NCI-H460 (cell line): Measurements from ENCODE around the gene SLC5A5. TPM values are rescaled to one million over a fixed set of nuclear protein-coding genes. Genes with fewer than 3 reads are reported as not detected.
"Not testable (repeated sequence)": the region's sequence is repeated elsewhere in the genome, so short reads cannot be mapped to it uniquely, and the experiment has no call there.

Experiments used
- DNase-seq: peaks from one replicate; pipeline ENCODE4 v3.0.0-alpha.2; 2016; ENCODE audit warnings: low read depth; ENCODE audit errors: extremely low read depth
- total RNA-seq: library from RNA; depleted of rRNA; stranded (reverse); fragments of >200 nt; shearing (Covaris generic); gene quantifications from 2 replicates; pipeline ENCODE4 v1.2.3, GENCODE V29; 2014

SLC5A5 gene
- total RNA-seq, 1 experiment from 2014 or later = 0.02 TPM

- DNase-seq = no peak
These were observed 2.6 kb upstream of the SLC5A5 start for GRCh38 chr19:17869114-17869608.

GRCh38 chr19:17871032-17871877, 490 bp upstream of the SLC5A5 start:
- DNase-seq = no peak

DNA sequence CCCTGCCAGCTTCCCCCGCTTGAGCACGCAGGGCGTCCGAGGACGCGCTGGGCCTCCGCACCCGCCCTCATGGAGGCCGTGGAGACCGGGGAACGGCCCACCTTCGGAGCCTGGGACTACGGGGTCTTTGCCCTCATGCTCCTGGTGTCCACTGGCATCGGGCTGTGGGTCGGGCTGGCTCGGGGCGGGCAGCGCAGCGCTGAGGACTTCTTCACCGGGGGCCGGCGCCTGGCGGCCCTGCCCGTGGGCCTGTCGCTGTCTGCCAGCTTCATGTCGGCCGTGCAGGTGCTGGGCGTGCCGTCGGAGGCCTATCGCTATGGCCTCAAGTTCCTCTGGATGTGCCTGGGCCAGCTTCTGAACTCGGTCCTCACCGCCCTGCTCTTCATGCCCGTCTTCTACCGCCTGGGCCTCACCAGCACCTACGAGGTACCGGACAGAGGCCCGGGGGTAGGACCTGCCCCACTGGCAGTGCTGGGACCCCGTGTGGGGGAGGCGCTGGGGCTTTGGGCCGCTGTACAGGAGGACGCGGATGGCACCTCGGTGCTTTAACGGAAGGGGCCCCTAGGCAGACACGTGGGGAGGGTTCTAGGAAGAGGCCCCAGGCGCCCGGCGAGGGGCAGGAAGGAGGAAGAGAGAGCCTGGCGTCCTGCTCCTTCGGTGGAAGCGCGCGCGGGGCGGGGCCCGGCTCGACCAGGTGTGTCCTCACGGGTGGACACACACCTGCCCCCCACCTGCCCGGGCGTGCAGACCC, 681 bp downstream of the SLC5A5 start:
- DNase-seq = no peak

DNA sequence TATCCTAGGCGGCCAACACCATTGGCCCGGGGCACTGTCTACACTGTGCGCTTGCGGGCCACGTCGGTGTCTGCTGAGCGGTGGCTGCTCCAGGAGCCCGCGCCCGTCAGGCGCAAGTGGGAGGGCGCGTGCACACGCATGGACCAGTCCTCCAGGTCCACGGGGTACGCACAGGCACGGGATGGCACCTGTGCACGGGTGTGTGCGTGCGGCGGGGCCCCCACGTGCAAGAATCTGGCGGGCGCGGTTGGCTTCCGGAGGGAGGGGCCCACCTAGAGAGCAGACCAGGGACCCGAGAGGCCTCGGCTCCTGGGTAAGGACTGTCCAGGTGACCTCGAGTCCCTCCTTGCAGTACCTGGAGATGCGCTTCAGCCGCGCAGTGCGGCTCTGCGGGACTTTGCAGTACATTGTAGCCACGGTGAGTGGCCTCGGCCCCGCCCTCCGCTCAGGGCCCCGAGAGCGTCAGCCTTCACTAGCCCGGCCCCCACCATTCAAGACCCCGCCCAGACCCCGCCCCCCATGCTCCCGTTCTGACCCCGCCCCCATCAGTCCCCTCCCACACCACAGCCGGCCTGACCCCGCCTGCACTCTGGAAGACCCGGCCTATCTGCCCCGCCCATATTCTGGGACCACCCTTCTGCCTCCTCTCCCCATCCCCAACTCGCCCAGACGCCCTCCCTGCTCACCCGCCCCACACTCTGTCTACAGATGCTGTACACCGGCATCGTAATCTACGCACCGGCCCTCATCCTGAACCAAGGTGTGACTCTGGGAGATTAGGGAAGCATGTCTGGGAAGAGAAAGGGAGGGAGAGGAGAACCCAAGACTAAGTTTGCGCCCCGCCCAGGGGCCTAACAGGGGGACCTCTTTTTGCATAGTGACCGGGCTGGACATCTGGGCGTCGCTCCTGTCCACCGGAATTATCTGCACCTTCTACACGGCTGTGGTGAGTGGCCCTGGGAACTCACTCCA, 2.3 kb downstream of the SLC5A5 start:
- DNase-seq = no peak

GRCh38 chr19:17874758-17875135, 3.0 kb downstream of the SLC5A5 start:
- no peak for DNase-seq

- DNase-seq = no peak
These were observed 6.0 kb downstream of the SLC5A5 start for GRCh38 chr19:17877696-17878095.

GRCh38 chr19:17879466-17879865, 7.7 kb downstream of the SLC5A5 start:
- DNase-seq = no peak

DNA sequence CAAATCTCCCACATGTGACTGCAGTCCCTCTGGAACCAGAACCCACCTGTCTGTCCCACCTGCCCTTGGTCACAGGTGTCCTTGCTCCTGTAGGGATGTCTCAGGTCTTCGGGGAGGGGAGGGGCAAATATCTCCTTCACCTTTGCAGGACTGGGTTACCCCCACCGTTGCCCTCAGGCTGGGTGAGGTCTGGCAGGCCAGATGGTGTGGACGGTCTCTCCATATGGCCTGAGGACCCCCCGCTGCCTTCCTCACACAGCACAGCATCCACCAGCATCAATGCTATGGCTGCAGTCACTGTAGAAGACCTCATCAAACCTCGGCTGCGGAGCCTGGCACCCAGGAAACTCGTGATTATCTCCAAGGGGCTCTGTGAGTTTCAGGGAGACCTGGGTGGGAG, 10.0 kb downstream of the SLC5A5 start:
- no peak for DNase-seq

DNA sequence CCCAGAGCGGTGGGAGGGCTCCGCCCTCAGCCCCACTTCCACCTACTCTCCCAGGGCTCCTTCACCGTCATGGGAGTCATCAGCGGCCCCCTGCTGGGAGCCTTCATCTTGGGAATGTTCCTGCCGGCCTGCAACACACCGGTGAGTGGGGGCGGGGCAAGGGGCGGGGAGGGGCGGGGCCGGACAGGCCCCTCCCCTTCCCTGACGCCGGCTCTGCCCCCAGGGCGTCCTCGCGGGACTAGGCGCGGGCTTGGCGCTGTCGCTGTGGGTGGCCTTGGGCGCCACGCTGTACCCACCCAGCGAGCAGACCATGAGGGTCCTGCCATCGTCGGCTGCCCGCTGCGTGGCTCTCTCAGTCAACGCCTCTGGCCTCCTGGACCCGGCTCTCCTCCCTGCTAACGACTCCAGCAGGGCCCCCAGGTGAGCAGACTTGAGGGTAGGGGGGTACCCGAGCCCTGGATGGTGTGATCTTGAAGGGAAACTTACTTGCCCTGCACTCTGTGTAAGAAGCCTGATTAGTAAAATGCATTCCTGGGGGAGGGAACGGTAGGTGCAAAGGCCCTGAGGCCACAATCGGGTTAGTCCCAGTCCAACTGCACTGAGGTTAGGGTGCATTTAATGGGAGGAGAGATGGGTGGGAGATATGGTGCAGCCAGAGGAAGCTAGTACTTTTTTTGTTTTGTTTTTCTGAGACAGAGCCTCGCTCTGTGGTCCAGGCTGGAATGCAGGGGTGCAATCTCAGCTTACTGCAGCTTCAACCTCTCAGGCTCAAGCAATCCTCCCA, 12.1 kb downstream of the SLC5A5 start:
- no peak for DNase-seq

DNA sequence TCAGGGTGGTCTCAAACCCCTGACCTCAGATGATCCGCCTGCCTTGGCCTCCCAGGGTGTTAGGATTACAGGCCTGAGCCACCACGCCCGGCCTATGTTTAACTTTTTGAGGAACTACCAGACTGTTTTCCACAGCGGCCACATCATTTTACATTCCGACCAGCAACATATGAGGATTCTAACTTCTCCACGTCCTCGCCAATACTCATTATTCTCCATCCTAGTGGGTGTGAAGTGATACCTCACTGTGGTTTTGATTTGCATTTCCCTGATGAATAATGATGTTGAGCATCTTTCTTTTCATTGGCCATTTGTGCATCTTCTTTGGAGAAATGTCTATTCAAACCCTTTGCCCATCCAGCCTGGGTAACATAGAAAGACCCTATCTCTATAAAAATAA, 14.8 kb downstream of the SLC5A5 start:
- no peak for DNase-seq

GRCh38 chr19:17887221-17887620, 15.5 kb downstream of the SLC5A5 start:
- not testable (repeated sequence) for DNase-seq

- no peak for DNase-seq
These were observed 16.5 kb downstream of the SLC5A5 start for GRCh38 chr19:17888260-17888659.

GRCh38 chr19:17889609-17890214, 18.0 kb downstream of the SLC5A5 start:
- DNase-seq = peak; percentile 39

GRCh38 chr19:17893766-17894165, 22.0 kb downstream of the SLC5A5 start:
- no peak for DNase-seq

GRCh38 chr19:17902701-17903100, 31.0 kb downstream of the SLC5A5 start:
- no peak for DNase-seq

- no peak for DNase-seq
These were observed 36.5 kb downstream of the SLC5A5 start for GRCh38 chr19:17908244-17908643.

DNA sequence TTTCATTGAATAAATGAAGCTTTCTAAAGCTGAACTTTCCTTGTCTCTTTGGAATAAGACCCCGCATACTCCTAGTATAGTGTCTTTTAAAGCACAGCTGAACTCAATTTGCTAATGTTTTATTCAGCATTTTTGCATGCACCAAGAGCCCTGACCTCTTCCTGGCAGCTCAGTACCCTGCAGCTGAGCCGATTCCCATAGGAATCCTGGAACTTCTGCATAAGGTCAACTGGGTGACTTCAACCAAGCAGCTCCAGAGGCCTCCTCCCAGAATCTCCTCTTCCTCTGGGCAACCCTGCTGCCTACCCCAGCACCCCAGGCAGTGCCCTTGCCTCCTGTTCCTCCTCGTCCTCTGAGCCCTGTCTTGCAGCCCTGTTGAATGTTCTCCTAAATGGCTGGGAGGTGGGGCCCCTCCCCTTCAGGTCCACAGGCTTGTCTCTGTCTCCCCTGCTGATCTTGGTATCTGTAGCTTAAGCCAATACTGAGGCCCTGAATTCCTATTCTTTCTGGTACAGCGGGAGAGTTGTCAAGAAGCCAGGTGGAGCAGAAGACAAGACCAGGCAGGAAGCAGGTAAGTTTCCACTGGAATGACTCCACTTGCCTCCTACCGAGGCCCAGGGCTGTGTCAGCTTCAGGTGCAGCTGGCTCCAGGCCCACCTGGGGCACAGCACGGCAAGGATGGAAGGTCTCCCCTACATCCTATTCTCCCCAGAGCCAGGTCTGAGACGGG, 37.4 kb downstream of the SLC5A5 start:
- no peak for DNase-seq

- no peak for DNase-seq
These were observed 39.1 kb downstream of the SLC5A5 start for GRCh38 chr19:17910791-17911360.
